ENCODE results near the gene HTRA3.

DNA sequence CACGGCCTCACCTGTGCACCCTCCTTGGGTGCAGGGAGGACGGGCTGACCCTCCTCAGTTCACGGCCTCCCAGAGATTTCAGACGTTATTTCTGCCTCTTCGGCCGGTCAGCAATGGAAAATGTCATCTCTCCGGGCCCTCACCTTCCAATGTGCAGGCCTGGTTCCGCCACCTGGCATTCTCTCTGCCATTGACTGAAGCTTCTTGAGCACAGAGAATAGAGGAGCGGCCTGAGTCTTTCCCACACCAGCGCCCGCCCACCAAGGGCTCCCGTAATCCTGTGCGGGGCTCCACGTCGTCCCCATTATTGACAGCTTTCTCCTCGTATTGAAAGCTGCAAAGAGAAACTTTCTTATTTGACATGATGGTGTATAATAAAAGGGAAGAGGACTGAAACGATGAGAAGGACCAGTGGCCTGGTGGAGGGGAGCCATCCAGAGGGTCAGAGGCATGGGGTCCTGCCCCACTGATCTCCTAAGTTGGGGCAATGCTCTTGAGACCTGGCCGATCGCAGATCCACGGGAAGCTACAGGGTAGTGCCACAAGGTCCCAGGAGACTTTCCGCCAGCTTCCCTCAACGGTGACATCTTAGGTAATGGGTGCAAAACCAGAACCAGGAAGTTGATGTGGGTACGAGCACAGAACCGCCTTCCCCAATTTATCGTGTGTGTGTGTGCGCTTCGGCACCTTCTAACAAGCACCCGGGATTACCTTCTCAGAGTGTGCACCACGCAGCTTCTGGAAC is 20.6 kb downstream of the HTRA3 start:
- TF ChIP-seq MYBL2 (CRISPR knock-in tag; IDR thresholded peaks at IDR 0.05): no peak
- TF ChIP-seq, protein P1, sequence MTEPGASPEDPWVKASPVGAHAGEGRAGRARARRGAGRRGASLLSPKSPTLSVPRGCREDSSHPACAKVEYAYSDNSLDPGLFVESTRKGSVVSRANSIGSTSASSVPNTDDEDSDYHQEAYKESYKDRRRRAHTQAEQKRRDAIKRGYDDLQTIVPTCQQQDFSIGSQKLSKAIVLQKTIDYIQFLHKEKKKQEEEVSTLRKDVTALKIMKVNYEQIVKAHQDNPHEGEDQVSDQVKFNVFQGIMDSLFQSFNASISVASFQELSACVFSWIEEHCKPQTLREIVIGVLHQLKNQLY (CRISPR knock-in tag; IDR thresholded peaks at IDR 0.05): no peak
- no peak for TF ChIP-seq NR2C2 (CRISPR knock-in tag; IDR thresholded peaks at IDR 0.05)
- TF ChIP-seq, protein P2, sequence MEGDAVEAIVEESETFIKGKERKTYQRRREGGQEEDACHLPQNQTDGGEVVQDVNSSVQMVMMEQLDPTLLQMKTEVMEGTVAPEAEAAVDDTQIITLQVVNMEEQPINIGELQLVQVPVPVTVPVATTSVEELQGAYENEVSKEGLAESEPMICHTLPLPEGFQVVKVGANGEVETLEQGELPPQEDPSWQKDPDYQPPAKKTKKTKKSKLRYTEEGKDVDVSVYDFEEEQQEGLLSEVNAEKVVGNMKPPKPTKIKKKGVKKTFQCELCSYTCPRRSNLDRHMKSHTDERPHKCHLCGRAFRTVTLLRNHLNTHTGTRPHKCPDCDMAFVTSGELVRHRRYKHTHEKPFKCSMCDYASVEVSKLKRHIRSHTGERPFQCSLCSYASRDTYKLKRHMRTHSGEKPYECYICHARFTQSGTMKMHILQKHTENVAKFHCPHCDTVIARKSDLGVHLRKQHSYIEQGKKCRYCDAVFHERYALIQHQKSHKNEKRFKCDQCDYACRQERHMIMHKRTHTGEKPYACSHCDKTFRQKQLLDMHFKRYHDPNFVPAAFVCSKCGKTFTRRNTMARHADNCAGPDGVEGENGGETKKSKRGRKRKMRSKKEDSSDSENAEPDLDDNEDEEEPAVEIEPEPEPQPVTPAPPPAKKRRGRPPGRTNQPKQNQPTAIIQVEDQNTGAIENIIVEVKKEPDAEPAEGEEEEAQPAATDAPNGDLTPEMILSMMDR (IDR thresholded peaks at IDR 0.05): no peak
- no peak for TF ChIP-seq MXD4 (CRISPR knock-in tag; IDR thresholded peaks at IDR 0.05; ENCODE audit: borderline replicate concordance)
- TF ChIP-seq, protein P3, sequence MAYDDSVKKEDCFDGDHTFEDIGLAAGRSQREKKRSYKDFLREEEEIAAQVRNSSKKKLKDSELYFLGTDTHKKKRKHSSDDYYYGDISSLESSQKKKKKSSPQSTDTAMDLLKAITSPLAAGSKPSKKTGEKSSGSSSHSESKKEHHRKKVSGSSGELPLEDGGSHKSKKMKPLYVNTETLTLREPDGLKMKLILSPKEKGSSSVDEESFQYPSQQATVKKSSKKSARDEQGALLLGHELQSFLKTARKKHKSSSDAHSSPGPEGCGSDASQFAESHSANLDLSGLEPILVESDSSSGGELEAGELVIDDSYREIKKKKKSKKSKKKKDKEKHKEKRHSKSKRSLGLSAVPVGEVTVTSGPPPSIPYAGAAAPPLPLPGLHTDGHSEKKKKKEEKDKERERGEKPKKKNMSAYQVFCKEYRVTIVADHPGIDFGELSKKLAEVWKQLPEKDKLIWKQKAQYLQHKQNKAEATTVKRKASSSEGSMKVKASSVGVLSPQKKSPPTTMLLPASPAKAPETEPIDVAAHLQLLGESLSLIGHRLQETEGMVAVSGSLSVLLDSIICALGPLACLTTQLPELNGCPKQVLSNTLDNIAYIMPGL (CRISPR knock-in tag; IDR thresholded peaks at IDR 0.05): no peak
- TF ChIP-seq, protein P4, sequence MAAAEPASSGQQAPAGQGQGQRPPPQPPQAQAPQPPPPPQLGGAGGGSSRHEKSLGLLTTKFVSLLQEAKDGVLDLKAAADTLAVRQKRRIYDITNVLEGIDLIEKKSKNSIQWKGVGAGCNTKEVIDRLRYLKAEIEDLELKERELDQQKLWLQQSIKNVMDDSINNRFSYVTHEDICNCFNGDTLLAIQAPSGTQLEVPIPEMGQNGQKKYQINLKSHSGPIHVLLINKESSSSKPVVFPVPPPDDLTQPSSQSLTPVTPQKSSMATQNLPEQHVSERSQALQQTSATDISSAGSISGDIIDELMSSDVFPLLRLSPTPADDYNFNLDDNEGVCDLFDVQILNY (CRISPR knock-in tag; IDR thresholded peaks at IDR 0.05): no peak
- TF ChIP-seq, protein P5, sequence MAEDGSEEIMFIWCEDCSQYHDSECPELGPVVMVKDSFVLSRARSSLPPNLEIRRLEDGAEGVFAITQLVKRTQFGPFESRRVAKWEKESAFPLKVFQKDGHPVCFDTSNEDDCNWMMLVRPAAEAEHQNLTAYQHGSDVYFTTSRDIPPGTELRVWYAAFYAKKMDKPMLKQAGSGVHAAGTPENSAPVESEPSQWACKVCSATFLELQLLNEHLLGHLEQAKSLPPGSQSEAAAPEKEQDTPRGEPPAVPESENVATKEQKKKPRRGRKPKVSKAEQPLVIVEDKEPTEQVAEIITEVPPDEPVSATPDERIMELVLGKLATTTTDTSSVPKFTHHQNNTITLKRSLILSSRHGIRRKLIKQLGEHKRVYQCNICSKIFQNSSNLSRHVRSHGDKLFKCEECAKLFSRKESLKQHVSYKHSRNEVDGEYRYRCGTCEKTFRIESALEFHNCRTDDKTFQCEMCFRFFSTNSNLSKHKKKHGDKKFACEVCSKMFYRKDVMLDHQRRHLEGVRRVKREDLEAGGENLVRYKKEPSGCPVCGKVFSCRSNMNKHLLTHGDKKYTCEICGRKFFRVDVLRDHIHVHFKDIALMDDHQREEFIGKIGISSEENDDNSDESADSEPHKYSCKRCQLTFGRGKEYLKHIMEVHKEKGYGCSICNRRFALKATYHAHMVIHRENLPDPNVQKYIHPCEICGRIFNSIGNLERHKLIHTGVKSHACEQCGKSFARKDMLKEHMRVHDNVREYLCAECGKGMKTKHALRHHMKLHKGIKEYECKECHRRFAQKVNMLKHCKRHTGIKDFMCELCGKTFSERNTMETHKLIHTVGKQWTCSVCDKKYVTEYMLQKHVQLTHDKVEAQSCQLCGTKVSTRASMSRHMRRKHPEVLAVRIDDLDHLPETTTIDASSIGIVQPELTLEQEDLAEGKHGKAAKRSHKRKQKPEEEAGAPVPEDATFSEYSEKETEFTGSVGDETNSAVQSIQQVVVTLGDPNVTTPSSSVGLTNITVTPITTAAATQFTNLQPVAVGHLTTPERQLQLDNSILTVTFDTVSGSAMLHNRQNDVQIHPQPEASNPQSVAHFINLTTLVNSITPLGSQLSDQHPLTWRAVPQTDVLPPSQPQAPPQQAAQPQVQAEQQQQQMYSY (CRISPR knock-in tag; IDR thresholded peaks at IDR 0.05): no peak
- TF ChIP-seq TEAD4 (CRISPR knock-in tag; IDR thresholded peaks at IDR 0.05): no peak
- TF ChIP-seq CREB1 (CRISPR knock-in tag; IDR thresholded peaks at IDR 0.05): no peak
